LNCaP clone FGC (cell line): ENCODE measurements around the gene GPATCH4.
A peak's percentile ranks its signal among the peaks of the same experiment; 100 is the strongest.

Source experiments
- DNase-seq: peaks from one replicate; pipeline ENCODE4 v3.0.0-alpha.2; 2011; ENCODE audit warnings: low read depth
- H3K4me3 ChIP-seq: 2 replicates; pipeline ENCODE4 v1.5.1; 2011; ENCODE audit warnings: mild to moderate bottlenecking, low read depth, low read length, control low read depth
- CTCF ChIP-seq: IDR thresholded peaks from 2 replicates; pipeline ENCODE4 v1.5.1; 2012; ENCODE audit warnings: mild to moderate bottlenecking; ENCODE audit not compliant: control insufficient read depth, insufficient read depth; ENCODE audit errors: extremely low read depth

Gene GPATCH4

DNA sequence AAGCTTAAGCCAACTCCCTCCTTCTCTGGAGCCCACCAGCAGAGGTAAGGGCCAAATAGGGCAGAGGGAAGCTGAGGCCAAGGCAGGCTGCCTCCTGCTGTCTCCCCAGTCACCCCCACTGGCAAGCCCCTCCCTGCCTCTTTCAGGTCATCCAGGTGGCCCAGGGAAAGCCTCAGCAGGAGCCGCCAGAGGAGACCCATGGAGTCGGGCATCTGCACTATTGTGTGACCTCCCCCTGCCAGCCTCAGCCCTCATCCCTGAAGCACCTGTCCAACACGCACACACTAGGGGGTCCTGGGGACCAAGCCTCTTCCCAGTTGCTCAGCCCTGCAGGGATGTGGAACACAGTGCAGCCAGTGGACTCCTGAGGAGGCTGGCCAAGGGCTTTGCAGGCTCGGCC lies 15.0 kb downstream of the GPATCH4 start:
- no peak for DNase-seq
- no peak for TF ChIP-seq CTCF

DNA sequence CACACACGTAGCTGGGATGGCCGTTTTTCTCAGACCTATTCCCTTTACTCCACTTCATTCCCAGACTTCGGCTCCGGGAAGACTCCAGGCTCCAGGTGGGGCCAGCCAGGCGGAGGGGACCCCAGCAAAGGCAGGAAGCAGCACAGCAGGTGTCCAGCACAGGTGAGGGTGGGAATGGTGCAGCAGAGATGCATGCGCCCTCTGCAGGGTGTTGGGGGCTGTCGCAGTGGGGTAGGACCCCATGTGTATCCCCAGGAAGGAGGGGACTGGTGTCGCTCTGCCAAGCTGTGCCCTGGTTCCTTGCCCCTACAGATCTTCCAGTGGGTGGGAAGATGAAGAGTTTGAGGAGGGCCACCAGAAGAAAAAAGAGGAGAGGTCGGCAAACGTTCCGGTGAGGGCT lies 16.5 kb downstream of the GPATCH4 start:
- TF ChIP-seq CTCF: peak; percentile 4; the same call in 1 of the 2 replicates
- DNase-seq: no peak
- H3K4me3 ChIP-seq: no peak overlapping the region

More for the DNA sequence above, 15.0 kb downstream of the GPATCH4 start:
- H3K4me3 ChIP-seq: no peak overlapping the region

- DNase-seq: peak; percentile 69
- no peak overlapping the region for H3K4me3 ChIP-seq
- peak; percentile 81 for TF ChIP-seq CTCF
Measured at GRCh38 chr1:156583821-156584622, 17.3 kb downstream of the GPATCH4 start.

- DNase-seq: no peak
- no peak overlapping the region for H3K4me3 ChIP-seq
- no peak for TF ChIP-seq CTCF
Measured at GRCh38 chr1:156582388-156583017, 18.8 kb downstream of the GPATCH4 start.

GRCh38 chr1:156581661-156582387 lies 19.5 kb downstream of the GPATCH4 start:
- no peak for TF ChIP-seq CTCF
- H3K4me3 ChIP-seq: no peak overlapping the region
- DNase-seq: no peak

DNA sequence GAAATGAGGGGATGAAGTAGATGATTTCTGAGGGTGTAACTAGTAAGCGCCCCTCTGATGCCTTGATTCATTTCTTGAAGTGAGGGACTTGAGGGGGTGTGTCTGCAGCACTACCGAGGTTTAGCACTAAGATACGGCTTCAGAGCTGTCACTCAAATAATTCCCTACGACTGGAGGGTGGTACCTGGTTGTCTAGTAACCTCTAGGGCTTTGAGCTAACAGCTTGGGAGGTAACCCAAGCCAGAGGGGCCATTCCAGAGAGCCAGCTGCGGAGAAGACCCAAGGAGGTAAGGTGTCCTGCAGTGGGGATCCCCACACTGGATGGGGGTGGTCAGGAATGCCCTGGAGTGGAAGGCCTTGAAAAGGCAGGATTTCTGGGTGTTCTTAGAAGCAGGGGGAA lies 21.8 kb downstream of the GPATCH4 start, which contains the start of gene TTC24:
Gene TTC24 (plus strand): TSS at position 252 of the 400 bp plus-strand sequence. CDS start 1,642 bp downstream, outside the sequence.
- TF ChIP-seq CTCF: no peak
- no peak within 1 kb of the TSS for H3K4me3 ChIP-seq
- DNase-seq: no peak
